ENCODE measurements around the gene ZDHHC3. TPM values are rescaled to one million over a fixed set of nuclear protein-coding genes. Genes with fewer than 3 reads are reported as not detected.

Gene ZDHHC3
- total RNA-seq, 1 donor from 2014 or later: 40.3 TPM

DNA sequence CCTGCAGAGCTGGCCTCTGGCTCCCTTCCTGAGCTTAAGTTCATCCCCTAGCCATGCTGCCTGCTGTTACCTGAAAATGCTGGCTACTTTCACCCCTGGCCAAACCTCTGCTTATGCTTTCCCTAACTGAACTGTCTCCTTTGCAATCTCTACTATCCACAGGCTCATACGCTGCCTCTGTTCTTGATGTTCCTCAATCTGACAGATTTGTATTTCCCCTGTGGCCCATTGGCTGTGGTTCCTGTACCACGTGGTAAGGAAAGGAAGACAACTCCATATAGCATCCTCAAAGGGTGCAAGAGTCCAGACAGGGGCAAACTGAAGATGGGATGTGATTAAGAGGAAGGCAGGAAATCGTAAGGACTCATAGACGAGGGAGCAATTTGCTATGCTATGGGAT is 68.4 kb downstream of the ZDHHC3 start:
- intact Hi-C loops (cut with micrococcal nuclease): no loop called here
- Mint-ChIP-seq H3K36me3 (ENCODE audit: low read depth) (no peaks in the 10 kb centered on the region), H3K27me3 (ENCODE audit: low read depth) (peaks cover 9% of the 10 kb centered on the region), H3K9me3 (peaks cover 5% of the 10 kb centered on the region), H3K27ac (no peak overlapping the region), H3K4me1 (ENCODE audit: low read depth) (no peaks in the 10 kb centered on the region), H3K4me3 (ENCODE audit: low read depth) (no peak overlapping the region)
- no peak for DNase-seq (ENCODE audit: low spot score)

- Mint-ChIP-seq H3K4me1 (ENCODE audit: low read depth) (no peaks in the 10 kb centered on the region), H3K36me3 (ENCODE audit: low read depth) (no peaks in the 10 kb centered on the region), H3K27me3 (ENCODE audit: low read depth) (peaks cover 9% of the 10 kb centered on the region), H3K9me3 (peaks cover 5% of the 10 kb centered on the region), H3K27ac (no peak overlapping the region), H3K4me3 (ENCODE audit: low read depth) (no peak overlapping the region)
- no peak for DNase-seq (ENCODE audit: low spot score)
- intact Hi-C loops (cut with micrococcal nuclease): no loop called here
Measured at GRCh38 chr3:44906997-44907396, 69.0 kb downstream of the ZDHHC3 start.

- DNase-seq (ENCODE audit: low spot score): no peak
- H3K4me1 Mint-ChIP-seq (ENCODE audit: low read depth): no peaks in the 10 kb centered on the region
- no peaks in the 10 kb centered on the region for H3K36me3 Mint-ChIP-seq (ENCODE audit: low read depth)
- no peak overlapping the region for H3K27ac Mint-ChIP-seq
- H3K9me3 Mint-ChIP-seq: no peaks in the 10 kb centered on the region
- H3K27me3 Mint-ChIP-seq (ENCODE audit: low read depth): peaks cover 7% of the 10 kb centered on the region
- H3K4me3 Mint-ChIP-seq (ENCODE audit: low read depth): no peak overlapping the region
- intact Hi-C loops (cut with micrococcal nuclease): no loop called here
Measured at GRCh38 chr3:44905446-44906157, 70.4 kb downstream of the ZDHHC3 start.

GRCh38 chr3:44903751-44904150 is 72.2 kb downstream of the ZDHHC3 start:
- peaks cover 3% of the 10 kb centered on the region for H3K4me1 Mint-ChIP-seq (ENCODE audit: low read depth)
- H3K9me3 Mint-ChIP-seq: no peaks in the 10 kb centered on the region
- no peak for DNase-seq (ENCODE audit: low spot score)

GRCh38 chr3:44903314-44903713 is 72.7 kb downstream of the ZDHHC3 start:
- H3K4me3 Mint-ChIP-seq (ENCODE audit: low read depth): no peak overlapping the region
- DNase-seq (ENCODE audit: low spot score): no peak
- no peaks in the 10 kb centered on the region for H3K36me3 Mint-ChIP-seq (ENCODE audit: low read depth)
- H3K9me3 Mint-ChIP-seq: no peaks in the 10 kb centered on the region
- no peak overlapping the region for H3K27ac Mint-ChIP-seq
- intact Hi-C loops (cut with micrococcal nuclease): no loop called here
- H3K4me1 Mint-ChIP-seq (ENCODE audit: low read depth): peaks cover 3% of the 10 kb centered on the region
- no peaks in the 10 kb centered on the region for H3K27me3 Mint-ChIP-seq (ENCODE audit: low read depth)

More at GRCh38 chr3:44903751-44904150, 72.2 kb downstream of the ZDHHC3 start:
- Mint-ChIP-seq H3K27ac (no peak overlapping the region), H3K27me3 (ENCODE audit: low read depth) (no peaks in the 10 kb centered on the region), H3K36me3 (ENCODE audit: low read depth) (no peaks in the 10 kb centered on the region), H3K4me3 (ENCODE audit: low read depth) (no peak overlapping the region)
- intact Hi-C loops (cut with micrococcal nuclease): no loop called here

- intact Hi-C loops (cut with micrococcal nuclease): no loop called here
- Mint-ChIP-seq H3K36me3 (ENCODE audit: low read depth) (no peaks in the 10 kb centered on the region), H3K4me3 (ENCODE audit: low read depth) (no peak overlapping the region), H3K9me3 (no peaks in the 10 kb centered on the region), H3K27ac (no peak overlapping the region), H3K27me3 (ENCODE audit: low read depth) (no peaks in the 10 kb centered on the region), H3K4me1 (ENCODE audit: low read depth) (peaks cover 3% of the 10 kb centered on the region)
- DNase-seq (ENCODE audit: low spot score): no peak
Measured at GRCh38 chr3:44902628-44903027, 73.3 kb downstream of the ZDHHC3 start.

DNA sequence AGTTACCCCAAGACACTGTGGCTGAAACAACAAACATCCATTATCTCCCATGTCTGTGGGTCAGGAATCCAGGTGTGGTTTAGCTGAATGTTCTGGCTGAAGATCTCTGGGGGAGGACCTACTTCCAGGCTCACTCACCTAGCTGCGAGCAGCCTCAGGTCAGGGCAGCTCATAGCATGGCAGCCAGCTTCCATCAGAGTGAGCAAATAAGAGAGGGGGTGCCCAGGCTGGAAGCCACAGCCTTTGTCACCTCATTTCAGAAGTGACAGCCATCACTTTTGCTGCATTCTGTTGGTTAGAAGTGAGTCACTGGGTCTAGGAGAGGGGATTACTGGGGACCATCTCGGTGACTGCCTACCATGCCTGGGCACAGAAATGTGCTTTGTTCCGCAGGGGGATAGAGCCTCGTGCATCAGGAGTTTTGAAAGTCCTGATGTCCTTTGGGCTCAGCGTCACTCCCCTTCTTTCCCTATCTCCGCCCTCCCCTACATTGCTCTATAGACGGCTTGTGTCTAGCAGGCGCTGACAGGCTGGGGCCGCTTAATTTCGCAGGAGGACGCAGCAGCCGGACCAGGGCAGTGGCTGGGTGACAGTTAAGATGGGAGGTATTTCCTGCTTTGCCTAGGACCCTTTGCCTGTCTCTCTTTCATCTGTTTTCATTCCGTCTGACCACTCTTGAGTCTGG is 76.1 kb downstream of the ZDHHC3 start:
- Mint-ChIP-seq H3K27me3 (ENCODE audit: low read depth) (no peaks in the 10 kb centered on the region), H3K9me3 (no peaks in the 10 kb centered on the region)

DNA sequence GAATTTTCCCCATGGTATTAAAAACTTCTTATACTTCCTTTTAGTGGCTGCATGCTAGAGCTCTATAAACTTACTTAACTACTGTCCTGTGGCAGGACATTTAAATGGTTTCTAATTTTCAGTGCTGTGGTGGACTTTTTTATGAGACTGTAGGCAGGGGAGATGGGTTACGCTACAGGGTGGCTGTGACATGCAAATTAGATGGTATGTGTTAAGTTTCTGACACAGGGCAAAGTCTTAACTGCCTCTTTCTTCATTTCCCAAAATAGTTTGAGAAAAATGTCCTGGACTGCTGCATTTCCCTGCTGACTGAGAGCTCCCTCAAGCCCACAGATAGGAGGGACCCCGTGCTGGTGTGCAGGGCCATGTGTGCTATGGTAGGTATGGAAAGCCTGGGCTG is 79.5 kb downstream of the ZDHHC3 start:
- no peak for DNase-seq (ENCODE audit: low spot score)
- Mint-ChIP-seq H3K27me3 (ENCODE audit: low read depth) (no peaks in the 10 kb centered on the region), H3K27ac (no peak overlapping the region), H3K36me3 (ENCODE audit: low read depth) (no peaks in the 10 kb centered on the region), H3K9me3 (no peaks in the 10 kb centered on the region), H3K4me3 (ENCODE audit: low read depth) (no peak overlapping the region), H3K4me1 (ENCODE audit: low read depth) (peaks cover 3% of the 10 kb centered on the region)
- intact Hi-C loops (cut with micrococcal nuclease): no loop called here

More for the DNA sequence above, 76.1 kb downstream of the ZDHHC3 start:
- H3K27ac Mint-ChIP-seq: no peak overlapping the region
- no peak overlapping the region for H3K4me3 Mint-ChIP-seq (ENCODE audit: low read depth)
- peaks cover 3% of the 10 kb centered on the region for H3K4me1 Mint-ChIP-seq (ENCODE audit: low read depth)
- H3K36me3 Mint-ChIP-seq (ENCODE audit: low read depth): no peaks in the 10 kb centered on the region
- DNase-seq (ENCODE audit: low spot score): no peak
- intact Hi-C loops (cut with micrococcal nuclease): no loop called here

DNA sequence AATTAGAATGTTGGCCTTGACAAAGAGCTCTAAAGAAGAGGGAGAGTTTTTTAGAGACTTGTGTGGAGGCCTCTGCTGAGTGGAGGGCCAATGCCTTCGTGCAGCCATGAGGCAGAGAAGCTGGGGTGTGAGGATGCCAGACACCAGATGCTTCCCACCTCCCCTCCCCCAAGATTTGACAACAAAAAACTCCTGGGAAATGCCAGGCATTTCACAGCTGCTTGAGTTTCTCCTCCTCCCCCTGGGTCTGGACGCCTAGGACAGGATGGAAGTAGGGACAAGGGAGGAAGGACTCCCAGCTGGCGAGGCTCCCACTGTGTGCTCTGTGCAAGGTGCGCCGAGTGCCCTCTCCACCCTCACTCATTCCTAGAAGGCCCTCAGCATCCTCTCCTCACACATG is 81.5 kb downstream of the ZDHHC3 start:
- Mint-ChIP-seq H3K4me1 (ENCODE audit: low read depth) (no peaks in the 10 kb centered on the region), H3K36me3 (ENCODE audit: low read depth) (no peaks in the 10 kb centered on the region), H3K27ac (no peak overlapping the region), H3K4me3 (ENCODE audit: low read depth) (no peak overlapping the region), H3K27me3 (ENCODE audit: low read depth) (no peaks in the 10 kb centered on the region), H3K9me3 (no peaks in the 10 kb centered on the region)
- DNase-seq (ENCODE audit: low spot score): no peak
- intact Hi-C loops (cut with micrococcal nuclease): no loop called here

GRCh38 chr3:44893097-44893496 is 82.9 kb downstream of the ZDHHC3 start:
- intact Hi-C loops (cut with micrococcal nuclease): no loop called here
- H3K36me3 Mint-ChIP-seq (ENCODE audit: low read depth): no peaks in the 10 kb centered on the region
- no peaks in the 10 kb centered on the region for H3K9me3 Mint-ChIP-seq
- no peaks in the 10 kb centered on the region for H3K27me3 Mint-ChIP-seq (ENCODE audit: low read depth)
- H3K4me1 Mint-ChIP-seq (ENCODE audit: low read depth): no peaks in the 10 kb centered on the region
- no peak overlapping the region for H3K27ac Mint-ChIP-seq
- no peak for DNase-seq (ENCODE audit: low spot score)
- H3K4me3 Mint-ChIP-seq (ENCODE audit: low read depth): no peak overlapping the region

DNA sequence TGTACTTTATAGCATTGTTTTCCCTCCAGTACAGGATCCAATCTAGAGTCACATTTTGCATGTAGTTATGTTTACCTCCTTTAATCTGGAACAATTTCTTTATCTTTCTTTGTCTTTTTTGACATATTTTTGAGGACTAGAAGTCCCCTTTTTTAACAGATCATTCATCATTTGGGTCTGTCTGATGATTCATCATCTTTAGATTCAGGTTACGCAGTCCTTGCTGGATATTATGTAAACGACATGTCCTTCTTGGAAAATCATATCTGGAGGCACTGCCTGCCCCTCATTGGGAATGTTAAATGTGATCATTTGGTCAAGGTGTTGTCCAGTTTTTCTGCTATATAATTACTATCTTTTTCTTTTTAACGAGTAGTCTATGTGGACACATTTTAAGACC is 83.3 kb downstream of the ZDHHC3 start:
- intact Hi-C loops (cut with micrococcal nuclease): no loop called here
- no peaks in the 10 kb centered on the region for H3K36me3 Mint-ChIP-seq (ENCODE audit: low read depth)
- DNase-seq (ENCODE audit: low spot score): no peak
- no peaks in the 10 kb centered on the region for H3K27me3 Mint-ChIP-seq (ENCODE audit: low read depth)
- no peak overlapping the region for H3K4me3 Mint-ChIP-seq (ENCODE audit: low read depth)
- H3K4me1 Mint-ChIP-seq (ENCODE audit: low read depth): no peaks in the 10 kb centered on the region
- H3K27ac Mint-ChIP-seq: no peak overlapping the region
- no peaks in the 10 kb centered on the region for H3K9me3 Mint-ChIP-seq

GRCh38 chr3:44890852-44891251 is 85.1 kb downstream of the ZDHHC3 start:
- Mint-ChIP-seq H3K36me3 (ENCODE audit: low read depth) (no peaks in the 10 kb centered on the region), H3K4me3 (ENCODE audit: low read depth) (no peak overlapping the region), H3K27ac (no peak overlapping the region), H3K27me3 (ENCODE audit: low read depth) (no peaks in the 10 kb centered on the region), H3K9me3 (no peaks in the 10 kb centered on the region), H3K4me1 (ENCODE audit: low read depth) (no peaks in the 10 kb centered on the region)
- no peak for DNase-seq (ENCODE audit: low spot score)
- intact Hi-C loops (cut with micrococcal nuclease): no loop called here

GRCh38 chr3:44890258-44890657 is 85.7 kb downstream of the ZDHHC3 start:
- no peak for DNase-seq (ENCODE audit: low spot score)
- intact Hi-C loops (cut with micrococcal nuclease): no loop called here
- Mint-ChIP-seq H3K4me1 (ENCODE audit: low read depth) (no peaks in the 10 kb centered on the region), H3K36me3 (ENCODE audit: low read depth) (no peaks in the 10 kb centered on the region), H3K9me3 (no peaks in the 10 kb centered on the region), H3K27ac (no peak overlapping the region), H3K4me3 (ENCODE audit: low read depth) (no peak overlapping the region), H3K27me3 (ENCODE audit: low read depth) (no peaks in the 10 kb centered on the region)

All from activated T-helper 2 cell treated with anti-CD3 and anti-CD28 coated beads, Interferon-gamma antibody, Interleukin-2, Interleukin-4, amounts not matched to agents 10 μg/mL and 5 μg/mL and 100 μg/mL, durations not matched to agents 14 hours and 24 hours and 36 hours (primary cell).